HG02798 (cell line): ENCODE results near the gene INPP5A.
"Not testable (repeated sequence)": the region's sequence is repeated elsewhere in the genome, so short reads cannot be mapped to it uniquely, and the experiment has no call there.

Experiments
- ATAC-seq: cut with Tn5 transposase; IDR thresholded peaks from one replicate; pipeline ENCODE4 v1.9.1; 2021; ENCODE audit warnings: mild to moderate bottlenecking; ENCODE audit not compliant: unreplicated experiment, poor library complexity

INPP5A gene

GRCh38 chr10:132768346-132769248 is 231.0 kb downstream of the INPP5A start:
- ATAC-seq = no peak

GRCh38 chr10:132770061-132771021 is 232.8 kb downstream of the INPP5A start:
- no peak for ATAC-seq

- ATAC-seq = not testable (repeated sequence)
Measured at GRCh38 chr10:132772816-132773215, 235.2 kb downstream of the INPP5A start.

- ATAC-seq = no peak
Measured at GRCh38 chr10:132774181-132774901, 236.8 kb downstream of the INPP5A start.

- no peak for ATAC-seq
Measured at GRCh38 chr10:132774902-132775863, 237.6 kb downstream of the INPP5A start.

GRCh38 chr10:132776186-132776585 is 238.6 kb downstream of the INPP5A start:
- no peak for ATAC-seq

GRCh38 chr10:132776821-132777220 is 239.2 kb downstream of the INPP5A start:
- no peak for ATAC-seq

- no peak for ATAC-seq
Measured at GRCh38 chr10:132777441-132777840, 239.9 kb downstream of the INPP5A start.

GRCh38 chr10:132779549-132780294 is 242.1 kb downstream of the INPP5A start:
- no peak for ATAC-seq

- ATAC-seq = no peak
Measured at GRCh38 chr10:132780356-132780755, 242.8 kb downstream of the INPP5A start.

- no peak for ATAC-seq
Measured at GRCh38 chr10:132781556-132781955, 244.0 kb downstream of the INPP5A start.

GRCh38 chr10:132783165-132783939 is 245.8 kb downstream of the INPP5A start:
- no peak for ATAC-seq

- no peak for ATAC-seq
Measured at GRCh38 chr10:132783940-132784865, 246.6 kb downstream of the INPP5A start.

GRCh38 chr10:132784866-132785722 is 247.5 kb downstream of the INPP5A start:
- ATAC-seq = no peak

- no peak for ATAC-seq
Measured at GRCh38 chr10:132785723-132786475, 248.3 kb downstream of the INPP5A start, which contains the start of gene NKX6-2. Gene NKX6-2, minus strand, starts transcription at chr10:132786147. Its CDS starts 199 bp downstream, at chr10:132785948.
